Karpas-422 (cell line): ENCODE measurements around the gene PSMA5. TPM values are rescaled to one million over a fixed set of nuclear protein-coding genes. Genes with fewer than 3 reads are reported as not detected.

Experiments used
- DNase-seq: peaks from one replicate; pipeline ENCODE4 v3.0.0-alpha.2; 2015
- H2AFZ ChIP-seq: fragments of 200-600 bp; sonication (generic); 2 replicates; pipeline ENCODE4 v1.6.1; 2014; ENCODE audit warnings: antibody characterized with exemption, low read length, mixed read lengths
- H3K27ac ChIP-seq: fragments of 200-600 bp; sonication (generic); 2 replicates; pipeline ENCODE4 v1.5.1; 2014; ENCODE audit warnings: mild to moderate bottlenecking, low read length, moderate library complexity
- H3K27me3 ChIP-seq: fragments of 200-600 bp; sonication (generic); 2 replicates; pipeline ENCODE4 v1.6.1; 2014; ENCODE audit warnings: low read length, mixed read lengths
- H3K36me3 ChIP-seq: fragments of 200-600 bp; sonication (generic); 2 replicates; pipeline ENCODE4 v1.6.1; 2014; ENCODE audit warnings: low read length, mixed read lengths; ENCODE audit not compliant: insufficient read depth
- H3K4me1 ChIP-seq: fragments of 200-600 bp; sonication (generic); 2 replicates; pipeline ENCODE4 v1.6.1; 2014; ENCODE audit warnings: mild to moderate bottlenecking, low read length, mixed read lengths
- H3K4me2 ChIP-seq: fragments of 200-600 bp; sonication (generic); 2 replicates; pipeline ENCODE4 v1.6.1; 2014; ENCODE audit warnings: low read length, low read depth, mild to moderate bottlenecking; ENCODE audit not compliant: poor library complexity, severe bottlenecking
- H3K4me3 ChIP-seq: fragments of 200-600 bp; sonication (generic); 2 replicates; pipeline ENCODE4 v1.5.1; 2014; ENCODE audit warnings: mild to moderate bottlenecking, antibody characterized with exemption, low read length, mixed read lengths
- H3K79me2 ChIP-seq: fragments of 200-600 bp; sonication (generic); 2 replicates; pipeline ENCODE4 v1.6.1; 2014; ENCODE audit warnings: mild to moderate bottlenecking, low read length, mixed read lengths
- H3K9ac ChIP-seq: fragments of 200-600 bp; sonication (generic); 2 replicates; pipeline ENCODE4 v1.6.0; 2014; ENCODE audit warnings: low read length
- H3K9me2 ChIP-seq: fragments of 200-600 bp; sonication (generic), shearing (Covaris generic); replicated peaks from 2 replicates; pipeline ENCODE4 v1.6.0; 2014; ENCODE audit warnings: mild to moderate bottlenecking, low read length, moderate library complexity; ENCODE audit not compliant: insufficient read depth
- H3K9me3 ChIP-seq: fragments of 300-700, 200-600 bp; sonication (generic); 2 replicates; pipeline ENCODE4 v1.6.1; 2014; ENCODE audit warnings: low read length, mixed read lengths
- H4K20me1 ChIP-seq: fragments of 200-600 bp; sonication (generic); 2 replicates; pipeline ENCODE4 v1.6.1; 2014; ENCODE audit warnings: mild to moderate bottlenecking, antibody characterized with exemption, low read length, low read depth; ENCODE audit not compliant: insufficient read depth
- total RNA-seq: library from RNA; depleted of rRNA; stranded (reverse); fragments of >200 nt; shearing (Covaris generic); gene quantifications from 2 replicates; pipeline ENCODE4 v1.2.3, GENCODE V29; 2014; ENCODE audit warnings: low replicate concordance

Gene PSMA5
- total RNA-seq, 1 experiment from 2014 or later: 70.4 TPM

- Histone ChIP-seq H4K20me1 (peaks cover 15% of the 10 kb centered on the region; the same call in 1 of the 2 replicates), H3K27ac (no peak overlapping the region), H3K4me3 (no peak overlapping the region), H3K9me2 (no peaks in the 10 kb centered on the region), H2AFZ (no peak overlapping the region), H3K79me2 (peaks cover 70% of the 10 kb centered on the region), H3K27me3 (no peaks in the 10 kb centered on the region), H3K4me2 (peak overlapping the region; percentile 19), H3K4me1 (peaks cover 28% of the 10 kb centered on the region), H3K9ac (no peak overlapping the region), H3K36me3 (peaks cover 12% of the 10 kb centered on the region; the same call in 1 of the 2 replicates), H3K9me3 (no peaks in the 10 kb centered on the region)
- DNase-seq: no peak
Measured at GRCh38 chr1:109423498-109423897, 2.8 kb downstream of the PSMA5 start.

DNA sequence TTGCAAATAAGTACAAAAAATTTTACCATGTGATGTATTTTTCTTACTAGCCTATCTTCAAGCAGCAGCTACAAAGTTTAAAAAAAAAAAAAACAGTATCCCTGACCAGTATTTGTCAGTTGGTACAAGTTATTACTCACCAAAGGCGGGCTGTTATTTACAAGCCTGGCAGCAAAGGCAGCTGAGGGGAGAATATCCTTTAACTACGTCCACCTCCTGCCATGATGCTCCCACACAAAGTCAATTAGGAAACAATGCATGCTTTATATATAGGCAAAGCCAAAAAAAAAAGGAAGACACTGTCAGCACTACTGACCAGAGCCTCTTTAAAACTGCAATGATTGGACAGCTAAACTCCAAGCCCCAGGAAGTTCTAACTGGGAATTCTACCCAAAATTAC lies 13.7 kb downstream of the PSMA5 start:
- no peak overlapping the region for H3K27ac ChIP-seq

DNA sequence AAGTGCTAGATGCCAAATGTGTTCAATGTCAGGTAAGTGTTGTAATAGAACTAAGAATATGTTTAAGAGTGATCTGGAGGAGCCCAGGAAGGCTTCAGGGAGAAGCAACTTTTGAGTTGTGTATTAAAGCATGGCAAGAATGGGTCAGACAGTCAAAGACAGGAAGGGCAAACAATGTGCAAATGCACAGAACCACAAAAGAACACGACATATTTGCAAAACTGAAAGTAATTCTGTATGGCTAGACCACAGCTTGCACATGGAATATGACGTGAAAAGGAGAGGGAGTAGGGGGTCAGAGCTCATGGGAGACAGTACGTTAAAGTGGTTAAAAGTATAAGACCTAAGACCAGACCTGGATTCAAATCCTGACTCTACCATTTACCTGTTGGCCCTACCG lies 21.4 kb downstream of the PSMA5 start:
- no peak for DNase-seq
- H3K4me1 ChIP-seq: peaks cover 12% of the 10 kb centered on the region
- no peak overlapping the region for H3K4me2 ChIP-seq
- peaks cover 58% of the 10 kb centered on the region; the same call in 1 of the 2 replicates for H3K36me3 ChIP-seq
- H3K27me3 ChIP-seq: no peaks in the 10 kb centered on the region
- H3K27ac ChIP-seq: no peak overlapping the region
- H3K4me3 ChIP-seq: no peak overlapping the region
- no peaks in the 10 kb centered on the region; the same call in 1 of the 2 replicates for H4K20me1 ChIP-seq
- H3K9ac ChIP-seq: no peak overlapping the region
- peaks cover 14% of the 10 kb centered on the region for H3K79me2 ChIP-seq
- H2AFZ ChIP-seq: no peak overlapping the region
- no peaks in the 10 kb centered on the region for H3K9me3 ChIP-seq
- no peaks in the 10 kb centered on the region for H3K9me2 ChIP-seq

More for the DNA sequence above, 13.7 kb downstream of the PSMA5 start:
- Histone ChIP-seq H2AFZ (no peak overlapping the region), H3K27me3 (no peaks in the 10 kb centered on the region), H3K9me3 (no peaks in the 10 kb centered on the region), H3K9me2 (no peaks in the 10 kb centered on the region), H3K4me3 (no peak overlapping the region), H3K36me3 (peaks cover 86% of the 10 kb centered on the region), H3K9ac (no peak overlapping the region), H3K79me2 (peaks cover 53% of the 10 kb centered on the region), H4K20me1 (peaks cover 7% of the 10 kb centered on the region; the same call in 1 of the 2 replicates), H3K4me1 (no peaks in the 10 kb centered on the region; the same call in 1 of the 2 replicates), H3K4me2 (no peak overlapping the region)
- DNase-seq: no peak

DNA sequence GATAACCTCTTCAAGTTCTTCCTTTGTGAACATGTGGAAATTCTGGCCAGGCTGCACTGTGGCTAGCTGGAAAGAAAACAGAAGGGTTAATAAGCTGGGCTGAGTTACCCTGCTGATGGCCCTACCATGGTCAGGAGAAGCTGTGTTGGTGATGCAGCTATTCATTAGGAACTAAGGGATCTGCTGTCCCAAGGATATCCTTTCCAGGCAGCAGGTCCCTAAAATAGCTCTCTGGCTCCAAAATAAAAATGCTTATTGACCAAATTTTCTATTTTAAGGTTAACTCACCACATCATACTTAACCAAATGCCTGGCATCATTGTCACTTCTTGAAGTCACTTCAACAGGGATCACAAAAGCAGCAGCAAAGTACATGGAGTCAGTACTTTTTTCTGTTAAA lies 24.2 kb downstream of the PSMA5 start:
- Histone ChIP-seq H3K9ac (no peak overlapping the region), H2AFZ (no peak overlapping the region), H3K36me3 (peaks cover 40% of the 10 kb centered on the region; the same call in 1 of the 2 replicates)

DNA sequence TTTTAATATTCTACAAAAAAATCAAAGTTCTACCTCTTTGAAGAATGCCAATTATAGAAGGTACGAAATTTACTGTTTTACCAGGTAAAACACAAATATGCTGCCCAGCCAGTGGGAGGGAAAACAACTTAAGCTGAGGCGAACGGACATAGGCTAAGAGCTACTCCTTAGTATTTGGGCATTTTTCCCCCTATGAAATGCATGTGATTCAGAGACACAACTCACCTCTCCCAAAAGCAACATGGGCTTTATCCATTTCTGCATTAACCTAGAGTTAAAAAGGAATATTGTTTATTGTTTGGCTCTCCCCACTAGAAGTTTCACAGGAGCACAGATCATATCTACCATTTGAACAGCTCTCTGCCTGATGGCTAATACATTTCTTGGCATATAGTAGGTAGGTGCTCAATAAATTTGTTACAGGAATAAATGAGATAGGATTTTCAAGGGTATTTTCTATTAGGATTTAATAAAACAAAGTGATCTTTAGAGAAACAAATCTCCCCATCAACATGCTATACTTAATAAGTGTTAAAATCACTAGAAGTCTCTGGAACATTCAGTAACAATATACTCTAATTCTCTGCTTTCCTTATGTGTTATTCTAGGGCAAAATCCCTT lies 26.1 kb downstream of the PSMA5 start:
- no peak for DNase-seq
- peaks cover 4% of the 10 kb centered on the region for H4K20me1 ChIP-seq
- no peaks in the 10 kb centered on the region for H3K9me2 ChIP-seq
- H3K4me3 ChIP-seq: no peak overlapping the region
- no peak overlapping the region for H3K4me2 ChIP-seq
- H3K9me3 ChIP-seq: no peaks in the 10 kb centered on the region
- no peak overlapping the region for H3K27ac ChIP-seq
- no peaks in the 10 kb centered on the region for H3K27me3 ChIP-seq
- no peak overlapping the region for H2AFZ ChIP-seq
- H3K4me1 ChIP-seq: peaks cover 34% of the 10 kb centered on the region
- H3K9ac ChIP-seq: no peak overlapping the region
- H3K79me2 ChIP-seq: peaks cover 5% of the 10 kb centered on the region; the same call in 1 of the 2 replicates
- H3K36me3 ChIP-seq: peaks cover 26% of the 10 kb centered on the region; the same call in 1 of the 2 replicates

More for the DNA sequence above, 24.2 kb downstream of the PSMA5 start:
- DNase-seq: no peak
- Histone ChIP-seq H3K79me2 (peaks cover 14% of the 10 kb centered on the region), H3K27me3 (no peaks in the 10 kb centered on the region), H3K4me2 (no peak overlapping the region), H3K27ac (no peak overlapping the region), H3K9me3 (no peaks in the 10 kb centered on the region), H3K9me2 (no peaks in the 10 kb centered on the region), H3K4me1 (peaks cover 24% of the 10 kb centered on the region), H4K20me1 (peaks cover 4% of the 10 kb centered on the region), H3K4me3 (no peak overlapping the region)

GRCh38 chr1:109399326-109399957 lies 26.8 kb downstream of the PSMA5 start:
- Histone ChIP-seq H3K9me2 (no peaks in the 10 kb centered on the region), H3K4me2 (no peak overlapping the region), H4K20me1 (peaks cover 4% of the 10 kb centered on the region; the same call in 1 of the 2 replicates), H3K36me3 (peaks cover 19% of the 10 kb centered on the region; the same call in 1 of the 2 replicates), H3K27me3 (no peaks in the 10 kb centered on the region), H3K4me3 (no peak overlapping the region), H3K27ac (no peak overlapping the region), H3K79me2 (no peaks in the 10 kb centered on the region), H3K9ac (no peak overlapping the region), H3K4me1 (peaks cover 27% of the 10 kb centered on the region), H3K9me3 (no peaks in the 10 kb centered on the region), H2AFZ (no peak overlapping the region)
- peak; percentile 88 for DNase-seq

GRCh38 chr1:109398343-109399225 lies 27.7 kb downstream of the PSMA5 start:
- H2AFZ ChIP-seq: no peak overlapping the region
- H3K27ac ChIP-seq: no peak overlapping the region
- H3K9ac ChIP-seq: no peak overlapping the region

More at GRCh38 chr1:109398343-109399225, 27.7 kb downstream of the PSMA5 start:
- H3K4me3 ChIP-seq: no peak overlapping the region
- no peak overlapping the region for H3K4me2 ChIP-seq
- no peaks in the 10 kb centered on the region for H3K9me2 ChIP-seq
- H3K4me1 ChIP-seq: peaks cover 25% of the 10 kb centered on the region
- no peaks in the 10 kb centered on the region for H3K9me3 ChIP-seq
- no peaks in the 10 kb centered on the region for H3K79me2 ChIP-seq
- DNase-seq: no peak
- H4K20me1 ChIP-seq: peaks cover 4% of the 10 kb centered on the region; the same call in 1 of the 2 replicates
- H3K36me3 ChIP-seq: peaks cover 12% of the 10 kb centered on the region; the same call in 1 of the 2 replicates
- H3K27me3 ChIP-seq: no peaks in the 10 kb centered on the region
